Activated CD4-positive, alpha-beta T cell treated with anti-CD3 and anti-CD28 coated beads for 48 hours (primary cell): ENCODE results near the gene SLC7A9.
"Not testable (repeated sequence)": the region's sequence is repeated elsewhere in the genome, so short reads cannot be mapped to it uniquely, and the experiment has no call there.

ENCODE experiments used
- DNase-seq: peaks from one replicate; pipeline ENCODE4 v3.0.0-alpha.2; 2020

SLC7A9 gene

GRCh38 chr19:32787161-32787813, 82.3 kb downstream of the SLC7A9 start:
- not testable (repeated sequence) for DNase-seq

- DNase-seq = not testable (repeated sequence)
Observed at GRCh38 chr19:32782089-32782488, 87.5 kb downstream of the SLC7A9 start.

DNA sequence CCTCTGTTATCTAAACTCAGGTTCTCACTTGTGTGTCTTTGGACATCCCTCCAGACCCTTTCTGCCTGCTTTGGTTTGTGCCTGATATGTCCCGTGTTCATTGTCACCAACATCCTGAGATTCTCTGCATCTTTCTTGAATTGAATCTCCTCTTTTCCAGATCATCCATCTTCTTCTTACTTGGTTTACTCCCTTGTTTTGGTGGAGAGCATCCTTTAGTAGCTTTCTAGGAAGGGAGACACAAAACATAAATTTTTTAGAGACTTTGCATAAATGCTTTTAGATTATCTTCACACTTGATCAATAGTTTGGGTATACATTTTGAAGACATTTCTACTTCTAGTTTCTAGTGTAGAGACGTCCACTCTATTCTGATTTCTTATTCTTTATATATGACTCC, 88.3 kb downstream of the SLC7A9 start:
- no peak for DNase-seq
